Fibroblast of gingiva (primary cell): ENCODE measurements around the gene CRLF2.
"Not testable (repeated sequence)": the region's sequence is repeated elsewhere in the genome, so short reads cannot be mapped to it uniquely, and the experiment has no call there.

ENCODE experiments used
- DNase-seq: peaks from one replicate; pipeline ENCODE4 v3.0.0-alpha.2; 2011; ENCODE audit warnings: low read depth

CRLF2 gene

GRCh38 chrX:1167466-1167865 lies 45.0 kb downstream of the CRLF2 start:
- DNase-seq = no peak

GRCh38 chrX:1165535-1166196 lies 46.8 kb downstream of the CRLF2 start:
- DNase-seq = no peak

GRCh38 chrX:1164322-1165288 lies 47.8 kb downstream of the CRLF2 start:
- DNase-seq = no peak

- no peak for DNase-seq
Measured at GRCh38 chrX:1163231-1163630, 49.2 kb downstream of the CRLF2 start.

GRCh38 chrX:1162119-1162916 lies 50.1 kb downstream of the CRLF2 start:
- no peak for DNase-seq

GRCh38 chrX:1159548-1159947 lies 52.9 kb downstream of the CRLF2 start:
- DNase-seq = no peak

- DNase-seq = not testable (repeated sequence)
Measured at GRCh38 chrX:1156681-1157455, 55.6 kb downstream of the CRLF2 start.

GRCh38 chrX:1153940-1154339 lies 58.5 kb downstream of the CRLF2 start:
- no peak for DNase-seq

- no peak for DNase-seq
Measured at GRCh38 chrX:1152090-1152489, 60.4 kb downstream of the CRLF2 start.

GRCh38 chrX:1151378-1152077 lies 60.9 kb downstream of the CRLF2 start:
- no peak for DNase-seq

GRCh38 chrX:1150569-1151347 lies 61.7 kb downstream of the CRLF2 start:
- no peak for DNase-seq

- DNase-seq = no peak
Measured at GRCh38 chrX:1147611-1148515, 64.6 kb downstream of the CRLF2 start.

GRCh38 chrX:1144293-1144692 lies 68.2 kb downstream of the CRLF2 start:
- DNase-seq = no peak
